GM12872 (cell line): ENCODE data around the gene IFI16.

Source experiments
- CTCF ChIP-seq: IDR thresholded peaks from 3 replicates; pipeline ENCODE4 v1.5.1; 2011; ENCODE audit warnings: low read depth, mild to moderate bottlenecking, low read length, moderate library complexity; ENCODE audit not compliant: insufficient read depth

The IFI16 gene

GRCh38 chr1:159090286-159091179 lies 80.8 kb downstream of the IFI16 start:
- TF ChIP-seq CTCF, result no peak

- TF ChIP-seq CTCF, result no peak
Measured at GRCh38 chr1:159091180-159091560, 81.5 kb downstream of the IFI16 start.

- TF ChIP-seq CTCF, result no peak
Measured at GRCh38 chr1:159091607-159092031, 81.9 kb downstream of the IFI16 start.

GRCh38 chr1:159092036-159092760 lies 82.5 kb downstream of the IFI16 start:
- TF ChIP-seq CTCF, result no peak

GRCh38 chr1:159098596-159098995 lies 88.9 kb downstream of the IFI16 start:
- no peak for TF ChIP-seq CTCF

GRCh38 chr1:159100589-159100988 lies 90.9 kb downstream of the IFI16 start:
- TF ChIP-seq CTCF, result no peak
